GM12878 (cell line): ENCODE data around the gene IL36B. TPM values are rescaled to one million over a fixed set of nuclear protein-coding genes. Genes with fewer than 3 reads are reported as not detected.

ENCODE experiments used
- ATAC-seq: fragments of 200-7000 bp; cut with Tn5 transposase; 3 replicates; pipeline ENCODE4 v1.9.1; 2020; ENCODE audit warnings: mild to moderate bottlenecking, moderate library complexity
- BruUV-seq: library from RNA; stranded (reverse); fragments of 400-500 nt; replicated peaks from 2 replicates; lab custom pipeline; 2021; lab: Mats Ljungman, UMichigan
- CTCF ChIA-PET: fragments of 300-600 bp; sonication (Branson Sonifier 250); formaldehyde crosslinking; extraction: SDS; loops from one replicate; lab custom pipeline; 2021; ENCODE audit warnings: inconsistent platforms; lab: Yijun Ruan, JAX
- POLR2A ChIA-PET: fragments of 350-600 bp; formaldehyde crosslinking; extraction: SDS; loops from one replicate; lab custom pipeline; 2021; ENCODE audit warnings: inconsistent platforms; lab: Charles Lee
- RAD21 ChIA-PET: fragments of 300-600 bp; sonication (Branson Sonifier 250); formaldehyde crosslinking; loops from one replicate; lab custom pipeline; 2023; ENCODE audit warnings: antibody characterized with exemption; ENCODE audit not compliant: unreplicated experiment; lab: Charles Lee
- SMC1A ChIA-PET: fragments of 300-600 bp; sonication (Branson Sonifier 250); formaldehyde crosslinking; loops from one replicate; lab custom pipeline; 2023; ENCODE audit not compliant: unreplicated experiment, uncharacterized antibody; lab: Charles Lee
- DNase-seq: peaks from one replicate; pipeline ENCODE4 v3.0.0-alpha.2; 2011; ENCODE audit warnings: low read depth, low spot score
- FAIRE-seq: peaks from 3 replicates; lab custom pipeline; 2011; peaks lifted over from hg19 to GRCh38; lab: Jason Lieb, UNC
- H2AFZ ChIP-seq: 2 replicates; pipeline ENCODE4 v1.6.0; 2011; ENCODE audit warnings: low read depth, low read length, control low read depth; ENCODE audit not compliant: control insufficient read depth
- H3K27ac ChIP-seq: 2 replicates; pipeline ENCODE4 v1.5.1; 2011; ENCODE audit warnings: control low read depth; ENCODE audit not compliant: control insufficient read depth, insufficient read depth
- H3K27me3 ChIP-seq, 2 experiments: replicated peaks in 1 of 2; 2 replicates each; pipeline versions ENCODE4 v1.6.0 to v1.6.1; 2011; ENCODE audit warnings: low read length in 1 of 2; ENCODE audit not compliant: control insufficient read depth in 2 of 2, insufficient read depth in 2 of 2
- H3K36me3 ChIP-seq, 2 experiments: 2 replicates each; pipeline ENCODE4 v1.5.1; 2011; ENCODE audit warnings: low read length in 1 of 2; ENCODE audit not compliant: control insufficient read depth in 2 of 2, insufficient read depth in 2 of 2
- H3K4me1 ChIP-seq: 2 replicates; pipeline ENCODE4 v1.6.1; 2011; ENCODE audit warnings: mild to moderate bottlenecking, low read length, moderate library complexity, mixed read lengths; ENCODE audit not compliant: control insufficient read depth, insufficient read depth
- H3K4me2 ChIP-seq: 2 replicates; pipeline ENCODE4 v1.6.0; 2011; ENCODE audit warnings: control low read depth; ENCODE audit not compliant: control insufficient read depth, insufficient read depth
- H3K4me3 ChIP-seq: fragments of 200-600 bp; sonication (generic); 2 replicates; pipeline ENCODE4 v1.5.1; 2016
- H3K79me2 ChIP-seq: 2 replicates; pipeline ENCODE4 v1.6.0; 2011; ENCODE audit warnings: low read length; ENCODE audit not compliant: control insufficient read depth, insufficient read depth
- H3K9ac ChIP-seq: 2 replicates; pipeline ENCODE4 v1.8.0; 2011; ENCODE audit warnings: low read length, control low read depth, mixed read lengths; ENCODE audit not compliant: control insufficient read depth, insufficient read depth
- H3K9me3 ChIP-seq: replicated peaks from 3 replicates; pipeline ENCODE4 v1.5.1; 2011; ENCODE audit warnings: mild to moderate bottlenecking, low read length; ENCODE audit not compliant: control insufficient read depth, insufficient read depth
- H4K20me1 ChIP-seq: 2 replicates; pipeline ENCODE4 v1.6.0; 2011; ENCODE audit not compliant: control insufficient read depth, insufficient read depth
- BMI1 ChIP-seq: fragments of 450-650 bp; IDR thresholded peaks from 2 replicates; pipeline ENCODE4 v1.6.1; 2016; ENCODE audit warnings: mild to moderate bottlenecking, moderate library complexity, borderline replicate concordance
- CEBPB ChIP-seq, 2 experiments: fragments of 150-350 bp in 1 of 2; IDR thresholded peaks; 2 replicates each; pipeline ENCODE4 v1.6.1; 2012 to 2014; ENCODE audit warnings: low read depth in 2 of 2, low read length in 2 of 2, borderline replicate concordance in 1 of 2, inconsistent platforms in 1 of 2
- CEBPZ ChIP-seq: fragments of 150-350 bp; IDR thresholded peaks from 2 replicates; pipeline ENCODE4 v1.6.1; 2016; ENCODE audit warnings: low read depth, low read length
- CHD4 ChIP-seq: fragments of 200-600 bp; sonication (generic); IDR thresholded peaks from 2 replicates; pipeline ENCODE4 v1.6.1; 2016; ENCODE audit warnings: mild to moderate bottlenecking
- CTCF ChIP-seq, 3 experiments: IDR thresholded peaks in 2 of 3; conservative IDR thresholded peaks in 1 of 3; 2 replicates each; pipeline ENCODE4 v1.5.1; 2011; ENCODE audit warnings: low read depth in 3 of 3, low read length in 3 of 3, mild to moderate bottlenecking in 3 of 3, control low read depth in 2 of 3, moderate library complexity in 2 of 3, inconsistent platforms in 1 of 3, mixed read lengths in 1 of 3; ENCODE audit not compliant: control insufficient read depth in 2 of 3, insufficient read depth in 1 of 3; ENCODE audit errors: extremely low read depth in 1 of 3
- MXI1 ChIP-seq: fragments of 150-350 bp; IDR thresholded peaks from 2 replicates; pipeline ENCODE4 v1.6.1; 2011; ENCODE audit warnings: low read depth, mild to moderate bottlenecking, inconsistent platforms, low read length, improper control_type of control experiment
- PBX3 ChIP-seq: IDR thresholded peaks from 2 replicates; pipeline ENCODE4 v1.6.1; 2011; ENCODE audit warnings: mild to moderate bottlenecking, low read depth, low read length, moderate library complexity; ENCODE audit not compliant: insufficient replicate concordance
- RUNX3 ChIP-seq: IDR thresholded peaks from 2 replicates; pipeline ENCODE4 v1.6.1; 2012; ENCODE audit warnings: low read length, inconsistent platforms
- SMC3 ChIP-seq: IDR thresholded peaks from 2 replicates; pipeline ENCODE4 v1.6.1; 2011; ENCODE audit warnings: low read length, improper control_type of control experiment, borderline replicate concordance
- TARDBP ChIP-seq: IDR thresholded peaks from 2 replicates; pipeline ENCODE4 v1.6.1; 2016; ENCODE audit warnings: borderline replicate concordance
- TBL1XR1 ChIP-seq: IDR thresholded peaks from 2 replicates; pipeline ENCODE4 v1.6.1; 2012; ENCODE audit warnings: low read depth, low read length, improper control_type of control experiment
- TCF12 ChIP-seq: IDR thresholded peaks from 2 replicates; pipeline ENCODE4 v1.6.1; 2011; ENCODE audit warnings: low read depth, mild to moderate bottlenecking, low read length
- WRNIP1 ChIP-seq: IDR thresholded peaks from 2 replicates; pipeline ENCODE4 v1.6.1; 2011; ENCODE audit warnings: low read depth, low read length, improper control_type of control experiment, borderline replicate concordance
- WGBS: methylation state at CpG from one replicate; pipeline ENCODE4 v1.1.6; 2016; ENCODE audit warnings: low lambda C conversion rate; ENCODE audit not compliant: insufficient replicate concordance, insufficient coverage; ENCODE audit errors: missing lambda C conversion rate; 5-methylcytosine and 5-hydroxymethylcytosine counted together
- in situ Hi-C: fragments of 300-500 bp; cut with MboI; formaldehyde crosslinking; loops from 9 replicates; pipeline ENCODE4 v1.14.3; 2018; ENCODE audit warnings: mixed read lengths
- intact Hi-C: fragments of 100-400 bp; cut with micrococcal nuclease; formaldehyde crosslinking; loops from one replicate; pipeline ENCODE4 v1.14.2; 2022; ENCODE audit not compliant: unreplicated experiment
- polyA plus RNA-seq, 11 experiments: library from polyadenylated mRNA; depleted of rRNA in 4 of 11; unstranded in 6 of 11; stranded (reverse) in 5 of 11; fragments of >200 nt; fragmentation: Nextera tagmentation in 4 of 11; fragmentation: Illumina TruSeq in 1 of 11; extraction: Ambion mirVana in 4 of 11; extraction: Trizol in 1 of 11; gene quantifications; 1 replicate in 1 of 11; 2 replicates in 10 of 11; pipeline versions ENCODE4 v1.2.1 to v1.2.3, GENCODE V29; 2011 to 2016; ENCODE audit warnings: inconsistent platforms in 2 of 11, missing spikeins in 2 of 11, low read depth in 1 of 11
- total RNA-seq, 4 experiments: library from RNA; depleted of rRNA in 3 of 4; stranded (reverse); fragments of >200 nt in 3 of 4; fragmentation: Illumina TruSeq in 1 of 4; extraction: Trizol in 1 of 4; gene quantifications; 2 replicates each; pipeline versions ENCODE4 v1.2.1 to v1.2.3, GENCODE V29; 2013 to 2021

The IL36B gene
- total and polyA plus RNA-seq, 10 of the 15 experiments (the other 5 are each of a cell fraction or from before 2014, with no cell fraction given), result not detected

- H3K27me3 ChIP-seq, result peaks cover 0 to 3% of the 10 kb centered on the region in 2 experiments; a peak in 1 of 4 replicates
- ATAC-seq, result no peak
- SMC1A ChIA-PET, result no interaction called here
- H3K36me3 ChIP-seq, result no peaks in the 10 kb centered on the region
- in situ Hi-C loops, result no loop called here
- intact Hi-C loops, result no loop called here
- RAD21 ChIA-PET, result no interaction called here
- H3K4me2 ChIP-seq, result no peak overlapping the region
- H3K79me2 ChIP-seq, result no peaks in the 10 kb centered on the region
- no peaks in the 10 kb centered on the region for H3K4me1 ChIP-seq
- H3K27ac ChIP-seq, result no peak overlapping the region
- no peaks in the 10 kb centered on the region for H4K20me1 ChIP-seq
- no peak for DNase-seq
- H3K4me3 ChIP-seq, result no peak overlapping the region
- TF ChIP-seq RUNX3, result no peak
- TF ChIP-seq BMI1, result no peak
- TF ChIP-seq WRNIP1, result no peak
- TF ChIP-seq CEBPB (IDR thresholded peaks at IDR 0.05; ENCODE audit: borderline replicate concordance in 1 of 2, low read depth in 2 of 2, low read length in 2 of 2), result no peak
- TF ChIP-seq MXI1, result no peak
- no peak for TF ChIP-seq CTCF (IDR thresholded peaks at IDR 0.05 in 2 of 3, conservative IDR thresholded peaks at IDR 0.05 in 1 of 3; ENCODE audit: control insufficient read depth in 2 of 3, extremely low read depth in 1 of 3, insufficient read depth in 1 of 3, low read depth in 3 of 3, low read length in 3 of 3)
- TF ChIP-seq SMC3, result no peak
- no peak for TF ChIP-seq CHD4
- TF ChIP-seq TCF12, result no peak
- TF ChIP-seq PBX3, result no peak
- TF ChIP-seq CEBPZ, result no peak
- TF ChIP-seq TARDBP, result no peak
- TF ChIP-seq TBL1XR1, result no peak
- BruUV-seq, result no TSS peak
- CTCF ChIA-PET, result no interaction called here
- H2AFZ ChIP-seq, result no peak overlapping the region
- WGBS, result 15% methylated on average over 5 of the region's 5 CpGs
- no peak overlapping the region for H3K9ac ChIP-seq
- POLR2A ChIA-PET, result no interaction called here
- FAIRE-seq, result no peak
- no peaks in the 10 kb centered on the region for H3K9me3 ChIP-seq
Measured at GRCh38 chr2:113039719-113040118, 12.9 kb downstream of the IL36B start.
